CMK (cell line): Measurements from ENCODE around the gene SIL1.
"Not testable (repeated sequence)": the region's sequence is repeated elsewhere in the genome, so short reads cannot be mapped to it uniquely, and the experiment has no call there.

Experiments used
- DNase-seq: peaks from one replicate; pipeline ENCODE4 v3.0.0-alpha.2; 2010; ENCODE audit warnings: low read depth

SIL1 gene

GRCh38 chr5:138937392-138938387 is 260.5 kb downstream of the SIL1 start:
- no peak for DNase-seq

- no peak for DNase-seq
Measured at GRCh38 chr5:138936968-138937345, 261.2 kb downstream of the SIL1 start.

- DNase-seq = no peak
Measured at GRCh38 chr5:138936225-138936967, 261.8 kb downstream of the SIL1 start.

- DNase-seq = no peak
Measured at GRCh38 chr5:138935466-138935865, 262.7 kb downstream of the SIL1 start.

- no peak for DNase-seq
Measured at GRCh38 chr5:138934971-138935370, 263.2 kb downstream of the SIL1 start.

GRCh38 chr5:138933522-138934290 is 264.5 kb downstream of the SIL1 start:
- DNase-seq = no peak

GRCh38 chr5:138932171-138932810 is 265.9 kb downstream of the SIL1 start:
- no peak for DNase-seq

- no peak for DNase-seq
Measured at GRCh38 chr5:138930371-138931097, 267.6 kb downstream of the SIL1 start.

GRCh38 chr5:138929571-138929955 is 268.6 kb downstream of the SIL1 start:
- no peak for DNase-seq

GRCh38 chr5:138927979-138928378 is 270.2 kb downstream of the SIL1 start:
- DNase-seq = no peak

- DNase-seq = no peak
Measured at GRCh38 chr5:138927544-138927943, 270.6 kb downstream of the SIL1 start.

- DNase-seq = no peak
Measured at GRCh38 chr5:138926688-138927448, 271.3 kb downstream of the SIL1 start.

GRCh38 chr5:138926257-138926656 is 271.9 kb downstream of the SIL1 start:
- DNase-seq = no peak

GRCh38 chr5:138925090-138925635 is 273.0 kb downstream of the SIL1 start:
- no peak for DNase-seq

GRCh38 chr5:138922494-138922893 is 275.7 kb downstream of the SIL1 start:
- no peak for DNase-seq

GRCh38 chr5:138921362-138921761 is 276.8 kb downstream of the SIL1 start:
- not testable (repeated sequence) for DNase-seq

- no peak for DNase-seq
Measured at GRCh38 chr5:138920181-138920580, 278.0 kb downstream of the SIL1 start.

- no peak for DNase-seq
Measured at GRCh38 chr5:138918686-138919085, 279.5 kb downstream of the SIL1 start.

- no peak for DNase-seq
Measured at GRCh38 chr5:138914338-138914737, 283.8 kb downstream of the SIL1 start.

GRCh38 chr5:138913773-138914172 is 284.4 kb downstream of the SIL1 start:
- DNase-seq = no peak
